ENCODE measurements around the gene DGKG. TPM values are rescaled to one million over a fixed set of nuclear protein-coding genes. Genes with fewer than 3 reads are reported as not detected.

The DGKG gene
- total and polyA plus RNA-seq, 9 of the 15 experiments (the other 6 are each of a cell fraction or from before 2014, with no cell fraction given) = 0.01 to 0.36 (median 0.15) TPM

- Histone ChIP-seq H3K4me2 (ENCODE audit: insufficient read depth, low read length) (no peak overlapping the region), H3K27me3 (ENCODE audit: control insufficient read depth in 2 of 2, insufficient read depth in 2 of 2, low read length in 2 of 2) (peaks cover 41 to 51% of the 10 kb centered on the region in 2 experiments), H2AFZ (ENCODE audit: low read depth, low read length) (no peak overlapping the region), H3K79me2 (ENCODE audit: control insufficient read depth, insufficient read depth, low read length) (no peaks in the 10 kb centered on the region), H3K9me3 (replicated peaks; ENCODE audit: control insufficient read depth, insufficient read depth, low read depth, low read length) (no peaks in the 10 kb centered on the region), H3K36me3 (ENCODE audit: control insufficient read depth, insufficient read depth, low read length) (no peaks in the 10 kb centered on the region), H3K9me1 (ENCODE audit: control insufficient read depth, insufficient read depth, low read length) (no peaks in the 10 kb centered on the region), H4K20me1 (replicated peaks; ENCODE audit: control insufficient read depth, insufficient read depth, low read length) (0 out of 2 replicates have a peak, but pooled peaks cover 2% of the 10 kb centered on the region), H3K27ac (ENCODE audit: extremely low read depth, low read depth, low read length) (no peak overlapping the region), H3K4me3 (no peak overlapping the region), H3K4me1 (replicated peaks in 1 of 2; ENCODE audit: control insufficient read depth in 2 of 2, insufficient read depth in 2 of 2, low read length in 2 of 2) (no peaks in the 10 kb centered on the region), H3K9ac (ENCODE audit: insufficient read depth in 1 of 2, low read depth in 2 of 2, low read length in 2 of 2) (no peak overlapping the region)
- 2% methylated on average over 15 of the region's 15 CpGs for WGBS (ENCODE audit: insufficient coverage, low coverage, missing lambda C conversion rate)
- BruUV-seq (replicated peaks) = no TSS peak
- POLR2A ChIA-PET = interaction anchor here (1.1 kb wide), 1 partner anchor 11 kb away, joined by 3 read pairs; no protein-coding TSS in a partner anchor
- intact Hi-C loops (cut with micrococcal nuclease) = no loop called here
- no peak for DNase-seq (ENCODE audit: extremely low read depth in 1 of 4, low spot score in 3 of 4)
- in situ Hi-C loops (cut with MboI) = no loop called here
- TF ChIP-seq ZHX1 (conservative IDR thresholded peaks at IDR 0.05; ENCODE audit: low read length) (no peak), GATA2 (CRISPR knock-in tag; IDR thresholded peaks at IDR 0.05) (no peak), ZNF324 (CRISPR knock-in tag; IDR thresholded peaks at IDR 0.05) (no peak), RFX1 (IDR thresholded peaks at IDR 0.05) (no peak), PTTG1 (tag; IDR thresholded peaks at IDR 0.05; ENCODE audit: low read depth) (no peak), ZNF282 (CRISPR knock-in tag; IDR thresholded peaks at IDR 0.05) (no peak), ZNF695 (CRISPR knock-in tag; IDR thresholded peaks at IDR 0.05) (no peak), ARID3B (CRISPR knock-in tag; IDR thresholded peaks at IDR 0.05; ENCODE audit: borderline replicate concordance) (no peak), ZNF311 (CRISPR knock-in tag; IDR thresholded peaks at IDR 0.05) (no peak), RBM22 (IDR thresholded peaks at IDR 0.05; ENCODE audit: low read depth, low read length, poor library complexity, severe bottlenecking) (no peak), KLF6 (CRISPR knock-in tag; IDR thresholded peaks at IDR 0.05; ENCODE audit: borderline replicate concordance) (no peak), TGIF2 (CRISPR knock-in tag; IDR thresholded peaks at IDR 0.05) (no peak), VEZF1 (CRISPR knock-in tag; IDR thresholded peaks at IDR 0.05) (no peak), KLF10 (CRISPR knock-in tag; IDR thresholded peaks at IDR 0.05) (no peak), TEAD1 (CRISPR knock-in tag; IDR thresholded peaks at IDR 0.05) (no peak), ZNF780A (CRISPR knock-in tag; IDR thresholded peaks at IDR 0.05) (no peak), BCOR (IDR thresholded peaks at IDR 0.05) (no peak), TCFL5 (CRISPR knock-in tag; conservative IDR thresholded peaks at IDR 0.05) (no peak)
- CTCF ChIA-PET (ENCODE audit: low intra/inter-chr PET ratio) = no interaction called here
- no peak for FAIRE-seq
- no peak for ATAC-seq
These were observed 212.6 kb downstream of the DGKG start for GRCh38 chr3:186149319-186149960.
